Right lobe of liver (tissue), 6 donors: ENCODE data around the gene TCP11L1. TPM values are rescaled to one million over a fixed set of nuclear protein-coding genes. Genes with fewer than 3 reads are reported as not detected.

Source experiments
- ATAC-seq, 4 donors: fragments of 200-7000 bp; cut with Tn5 transposase; one replicate each; pipeline ENCODE4 v1.9.1; 2020; ENCODE audit warnings: mild to moderate bottlenecking in 4 of 4, moderate library complexity in 4 of 4
- DNase-seq, 3 donors: peaks; one replicate each; pipeline ENCODE4 v3.0.0-alpha.2; 2020
- H3K27ac ChIP-seq, 3 donors: fragments of 200-600 bp; one replicate each; pipeline ENCODE4 v1.8.0; 2022
- H3K27me3 ChIP-seq, 2 donors: fragments of 200-600 bp; one replicate each; pipeline ENCODE4 v1.8.0; 2022
- H3K36me3 ChIP-seq, 4 donors: fragments of 200-600 bp; sonication (generic) in 1 of 4; one replicate each; pipeline versions ENCODE4 v1.5.1 to v1.8.0; 2017 to 2022; ENCODE audit warnings: control low read depth in 1 of 4
- H3K4me1 ChIP-seq, 4 donors: fragments of 200-600 bp; sonication (generic) in 1 of 4; one replicate each; pipeline versions ENCODE4 v1.5.1 to v1.8.0; 2017 to 2022; ENCODE audit warnings: control low read depth in 1 of 4
- H3K4me3 ChIP-seq, 3 donors: fragments of 200-600 bp; one replicate each; pipeline ENCODE4 v1.8.0; 2022
- H3K9me3 ChIP-seq, 4 donors: fragments of 200-600 bp; sonication (generic) in 1 of 4; one replicate each; pipeline versions ENCODE4 v1.5.1 to v1.8.0; 2017 to 2022; ENCODE audit warnings: control low read depth in 1 of 4
- CTCF ChIP-seq, 4 donors: fragments of 200-600 bp in 3 of 4; fragments of 450-650 bp in 1 of 4; IDR thresholded peaks; one replicate each; pipeline versions ENCODE4 v1.5.1 to v1.8.0; 2016 to 2022; ENCODE audit warnings: antibody characterized with exemption in 4 of 4, mild to moderate bottlenecking in 2 of 4
- POLR2A ChIP-seq: fragments of 450-650 bp; IDR thresholded peaks from one replicate; pipeline ENCODE4 v1.6.1; 2017; ENCODE audit warnings: antibody characterized with exemption, mild to moderate bottlenecking
- WGBS: methylation state at CpG from one replicate; pipeline ENCODE4 v1.1.6; 2018; ENCODE audit warnings: low coverage, low lambda C conversion rate; ENCODE audit not compliant: insufficient coverage; ENCODE audit errors: missing lambda C conversion rate; 5-methylcytosine and 5-hydroxymethylcytosine counted together
- intact Hi-C, 2 donors: fragments of 100-400 bp; cut with DNase I; formaldehyde crosslinking; loops; one replicate each; pipeline versions ENCODE4 v1.11.2 to v1.14.1; 2022
- total RNA-seq, 6 experiments: library from RNA; depleted of rRNA in 2 of 6; stranded (reverse); fragments of >200 nt in 2 of 6; fragmentation: NEBNext Ultra II Directional in 3 of 6; extraction: Animal tissue kit (Norgen Biotek cat#: 25700) in 3 of 6; gene quantifications; one replicate each; pipeline versions ENCODE4 v1.1.0 to v1.2.4, GENCODE V29; 2016 to 2023
- donor health status: DM: no; HTN: yes; CAD: no.
- donor health status: DM: no; HTN: no; CAD: no.
- donor health status: DM: no; HTN: no; CAD: no.
- donor health status: DM: no; HTN: yes; CAD: no.
- donor health status: DM: no; HTN: yes; CAD: no.

Gene TCP11L1
- total RNA-seq, 6 experiments from 2014 or later = 3.3 to 13.6 (median 6.6) TPM

DNA sequence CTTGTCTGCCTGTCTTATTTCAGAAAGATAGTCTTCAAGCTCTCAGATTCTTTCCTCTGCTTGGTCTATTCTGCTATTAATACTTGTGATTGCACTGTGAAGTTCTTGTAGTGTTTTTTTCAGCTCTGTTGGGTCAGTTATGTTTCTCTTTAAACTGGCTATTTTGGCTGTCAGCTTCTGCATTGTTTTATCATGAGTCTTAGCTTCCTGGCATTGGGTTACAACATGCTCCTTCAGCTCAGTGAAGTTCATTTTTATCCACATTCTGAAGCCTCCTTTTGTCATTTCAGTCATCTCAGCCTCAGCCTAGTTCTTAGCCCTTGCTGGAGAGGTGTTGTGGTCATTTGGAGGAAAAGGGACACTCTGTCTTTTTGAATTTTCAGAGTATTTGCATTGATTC, 39.2 kb upstream of the TCP11L1 start:
- H3K4me3 ChIP-seq = no peak overlapping the region
- H3K9me3 ChIP-seq = no peaks in the 10 kb centered on the region
- ATAC-seq (no peak), DNase-seq (no peak)
- no peaks in the 10 kb centered on the region for H3K27me3 ChIP-seq
- intact Hi-C loops = no loop called here
- TF ChIP-seq CTCF (IDR thresholded peaks at IDR 0.05) (no peak), POLR2A (no peak)
- H3K4me1 ChIP-seq = no peaks in the 10 kb centered on the region
- no peak overlapping the region for H3K27ac ChIP-seq
- no peaks in the 10 kb centered on the region for H3K36me3 ChIP-seq

DNA sequence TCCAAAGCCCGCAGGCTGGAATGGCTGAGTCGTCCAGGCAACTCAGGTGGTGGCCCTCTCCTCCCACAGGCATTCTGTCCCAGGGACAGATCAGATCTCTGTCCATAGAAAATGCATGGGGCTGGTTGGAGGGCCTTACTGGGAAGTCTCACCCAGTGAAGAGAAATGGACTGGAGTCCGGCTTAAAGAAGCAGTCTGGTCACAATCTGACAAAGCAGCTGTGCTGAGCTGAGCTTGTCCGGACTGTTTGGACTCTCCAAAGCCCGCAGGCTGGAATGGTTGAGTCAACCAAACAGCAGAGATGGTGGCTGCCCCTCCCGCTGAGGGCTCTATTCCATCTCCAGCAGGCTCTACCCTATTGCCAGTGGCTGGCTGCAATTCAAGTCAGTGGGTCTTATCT, 38.1 kb upstream of the TCP11L1 start:
- Histone ChIP-seq H3K36me3 (no peaks in the 10 kb centered on the region), H3K4me3 (no peak overlapping the region), H3K27me3 (no peaks in the 10 kb centered on the region), H3K9me3 (no peaks in the 10 kb centered on the region), H3K27ac (no peak overlapping the region), H3K4me1 (no peaks in the 10 kb centered on the region)
- TF ChIP-seq CTCF (IDR thresholded peaks at IDR 0.05) = no peak
- TF ChIP-seq POLR2A = no peak
- intact Hi-C loops = no loop called here
- WGBS = 100% methylated on average over 1 of the region's 6 CpGs
- ATAC-seq (no peak), DNase-seq (no peak)

GRCh38 chr11:33001751-33002542, 37.4 kb upstream of the TCP11L1 start:
- ATAC-seq (no peak), DNase-seq (no peak)
- TF ChIP-seq POLR2A (no peak), CTCF (IDR thresholded peaks at IDR 0.05) (no peak)
- Histone ChIP-seq H3K4me3 (no peak overlapping the region), H3K27ac (no peak overlapping the region), H3K27me3 (no peaks in the 10 kb centered on the region), H3K4me1 (no peaks in the 10 kb centered on the region), H3K9me3 (no peaks in the 10 kb centered on the region), H3K36me3 (no peaks in the 10 kb centered on the region)
- WGBS = 85% methylated on average over 2 of the region's 8 CpGs
- intact Hi-C loops = no loop called here

- H3K4me1 ChIP-seq = no peaks in the 10 kb centered on the region
- intact Hi-C loops = no loop called here
- TF ChIP-seq POLR2A = no peak
- TF ChIP-seq CTCF (IDR thresholded peaks at IDR 0.05) = no peak
- H3K27ac ChIP-seq = no peak overlapping the region
- no peak overlapping the region for H3K4me3 ChIP-seq
- ATAC-seq (no peak), DNase-seq (no peak)
- no peaks in the 10 kb centered on the region for H3K27me3 ChIP-seq
- no peaks in the 10 kb centered on the region for H3K9me3 ChIP-seq
- 48% methylated on average over 2 of the region's 2 CpGs for WGBS
- H3K36me3 ChIP-seq = no peaks in the 10 kb centered on the region
Observed at GRCh38 chr11:33005175-33005574, 34.2 kb upstream of the TCP11L1 start.

GRCh38 chr11:33006010-33006409, 33.4 kb upstream of the TCP11L1 start:
- Histone ChIP-seq H3K27me3 (no peaks in the 10 kb centered on the region), H3K4me1 (no peaks in the 10 kb centered on the region), H3K4me3 (no peak overlapping the region), H3K36me3 (no peaks in the 10 kb centered on the region), H3K9me3 (no peaks in the 10 kb centered on the region), H3K27ac (no peak overlapping the region)
- intact Hi-C loops = no loop called here
- no peak for TF ChIP-seq CTCF (IDR thresholded peaks at IDR 0.05)
- ATAC-seq (no peak), DNase-seq (no peak)
